Lower lobe of right lung (tissue), 2 donors: ENCODE results near the gene ZFR. TPM values are rescaled to one million over a fixed set of nuclear protein-coding genes. Genes with fewer than 3 reads are reported as not detected.

Experiments used
- ATAC-seq, 2 donors: fragments of 200-7000 bp; cut with Tn5 transposase; one replicate each; pipeline ENCODE4 v1.9.1; 2020 to 2022; ENCODE audit warnings: mild to moderate bottlenecking in 2 of 2, moderate library complexity in 2 of 2
- DNase-seq: peaks from one replicate; pipeline ENCODE4 v3.0.0-alpha.2; 2020
- H3K27ac ChIP-seq: fragments of 200-600 bp; one replicate; pipeline ENCODE4 v1.8.0; 2022
- H3K27me3 ChIP-seq: fragments of 200-600 bp; one replicate; pipeline ENCODE4 v1.8.0; 2022; ENCODE audit warnings: low read depth
- H3K36me3 ChIP-seq: fragments of 200-600 bp; one replicate; pipeline ENCODE4 v1.8.0; 2022; ENCODE audit warnings: mild to moderate bottlenecking
- H3K4me1 ChIP-seq: fragments of 200-600 bp; one replicate; pipeline ENCODE4 v1.8.0; 2022
- H3K4me3 ChIP-seq: fragments of 200-600 bp; one replicate; pipeline ENCODE4 v1.8.0; 2022; ENCODE audit warnings: mild to moderate bottlenecking
- H3K9me3 ChIP-seq: fragments of 200-600 bp; one replicate; pipeline ENCODE4 v1.8.0; 2022
- CTCF ChIP-seq: fragments of 200-600 bp; IDR thresholded peaks from one replicate; pipeline ENCODE4 v1.8.0; 2022; ENCODE audit warnings: antibody characterized with exemption, mild to moderate bottlenecking
- intact Hi-C: fragments of 100-400 bp; cut with DNase I; formaldehyde crosslinking; loops from one replicate; pipeline ENCODE4 v1.11.0; 2022
- total RNA-seq: library from RNA; stranded (reverse); fragmentation: NEBNext Ultra II Directional; extraction: Animal tissue kit (Norgen Biotek cat#: 25700); gene quantifications from one replicate; pipeline ENCODE4 v1.2.1, GENCODE V29; 2021
- donor health status: DM: no; HTN: yes; CAD: no; lungs with severe emphysema.

The ZFR gene
- total RNA-seq, 1 donor from 2014 or later: 53.8 TPM

GRCh38 chr5:32320576-32320975, 124.0 kb downstream of the ZFR start:
- ATAC-seq (no peak), DNase-seq (no peak)
- H3K27ac ChIP-seq: no peak overlapping the region
- intact Hi-C loops: no loop called here
- TF ChIP-seq CTCF: no peak
- no peak overlapping the region for H3K4me3 ChIP-seq
- H3K9me3 ChIP-seq: peaks cover 10% of the 10 kb centered on the region
- peaks cover 8% of the 10 kb centered on the region for H3K4me1 ChIP-seq
- no peaks in the 10 kb centered on the region for H3K27me3 ChIP-seq
- no peaks in the 10 kb centered on the region for H3K36me3 ChIP-seq

- Histone ChIP-seq H3K9me3 (peaks cover 10% of the 10 kb centered on the region), H3K4me3 (no peak overlapping the region), H3K27ac (no peak overlapping the region), H3K27me3 (no peaks in the 10 kb centered on the region), H3K4me1 (peaks cover 3% of the 10 kb centered on the region), H3K36me3 (no peaks in the 10 kb centered on the region)
- no peak for TF ChIP-seq CTCF
- intact Hi-C loops: no loop called here
- ATAC-seq (no peak), DNase-seq (no peak)
Observed at GRCh38 chr5:32319926-32320543, 124.5 kb downstream of the ZFR start.

- Histone ChIP-seq H3K9me3 (peaks cover 10% of the 10 kb centered on the region), H3K27me3 (no peaks in the 10 kb centered on the region), H3K36me3 (no peaks in the 10 kb centered on the region), H3K4me1 (no peaks in the 10 kb centered on the region), H3K4me3 (no peak overlapping the region), H3K27ac (no peak overlapping the region)
- intact Hi-C loops: no loop called here
- DNase-seq (no peak), ATAC-seq (no peak)
- no peak for TF ChIP-seq CTCF
Observed at GRCh38 chr5:32319392-32319791, 125.1 kb downstream of the ZFR start.

GRCh38 chr5:32317041-32317440, 127.5 kb downstream of the ZFR start:
- DNase-seq (no peak), ATAC-seq (no peak)
- peaks cover 8% of the 10 kb centered on the region for H3K9me3 ChIP-seq
- no peaks in the 10 kb centered on the region for H3K27me3 ChIP-seq
- H3K4me1 ChIP-seq: peaks cover 6% of the 10 kb centered on the region
- no peak for TF ChIP-seq CTCF
- H3K4me3 ChIP-seq: no peak overlapping the region
- intact Hi-C loops: no loop called here
- no peak overlapping the region for H3K27ac ChIP-seq
- H3K36me3 ChIP-seq: no peaks in the 10 kb centered on the region

GRCh38 chr5:32315221-32316014, 129.1 kb downstream of the ZFR start:
- intact Hi-C loops: no loop called here
- TF ChIP-seq CTCF: no peak
- no peak overlapping the region for H3K4me3 ChIP-seq
- H3K27ac ChIP-seq: no peak overlapping the region
- DNase-seq (no peak), ATAC-seq (no peak)
- H3K9me3 ChIP-seq: no peaks in the 10 kb centered on the region
- no peaks in the 10 kb centered on the region for H3K27me3 ChIP-seq
- H3K4me1 ChIP-seq: peaks cover 22% of the 10 kb centered on the region
- no peaks in the 10 kb centered on the region for H3K36me3 ChIP-seq
